Stomach (tissue), 9 donors: ENCODE results near the gene AKT1. TPM values are rescaled to one million over a fixed set of nuclear protein-coding genes. Genes with fewer than 3 reads are reported as not detected.
A peak's percentile ranks its signal among the peaks of the same experiment; 100 is the strongest.

Source experiments
- DNase-seq, 2 donors: peaks; one replicate each; pipeline versions ENCODE4 v3.0.0 to v3.0.0-alpha.2; 2013 to 2019
- H3K27ac ChIP-seq, 5 donors: fragments of 200-600 bp in 4 of 5; sonication (generic) in 4 of 5; one replicate each; pipeline ENCODE4 v1.5.1; 2013 to 2019; ENCODE audit warnings: mild to moderate bottlenecking in 1 of 5, moderate library complexity in 1 of 5
- H3K27me3 ChIP-seq, 3 donors: fragments of 200-600 bp; sonication (generic); one replicate each; pipeline ENCODE4 v1.5.1; 2017 to 2019; ENCODE audit warnings: mixed run types in 1 of 3
- H3K36me3 ChIP-seq, 4 donors: fragments of 200-600 bp; sonication (generic); 1 replicate in 3 of 4; 2 replicates in 1 of 4; pipeline ENCODE4 v1.5.1; 2016 to 2019
- H3K4me1 ChIP-seq, 4 donors: fragments of 200-600 bp; sonication (generic); one replicate each; pipeline ENCODE4 v1.5.1; 2016 to 2019
- H3K4me3 ChIP-seq, 4 donors: fragments of 200-600 bp; sonication (generic) in 3 of 4; one replicate each; pipeline ENCODE4 v1.5.1; 2016 to 2019; ENCODE audit warnings: mild to moderate bottlenecking in 1 of 4
- H3K9me3 ChIP-seq, 4 donors: fragments of 200-600 bp; sonication (generic); one replicate each; pipeline ENCODE4 v1.5.1; 2016 to 2019
- EP300 ChIP-seq: sonication (generic); formaldehyde crosslinking; IDR thresholded peaks from one replicate; pipeline ENCODE4 v1.6.1; 2017; ENCODE audit warnings: antibody characterized with exemption
- POLR2A ChIP-seq, 4 donors: fragments of 450-650 bp; IDR thresholded peaks; one replicate each; pipeline ENCODE4 v1.6.1; 2016; ENCODE audit warnings: antibody characterized with exemption in 4 of 4, control low read depth in 2 of 4, mild to moderate bottlenecking in 1 of 4, moderate library complexity in 1 of 4
- POLR2AphosphoS5 ChIP-seq, 3 donors: sonication (generic); formaldehyde crosslinking; IDR thresholded peaks; one replicate each; pipeline ENCODE4 v1.6.1; 2016; ENCODE audit warnings: antibody characterized with exemption in 3 of 3
- WGBS, 5 donors: extraction: QIAGEN DNeasy Blood & Tissue Kit in 3 of 5; methylation state at CpG; one replicate each; pipeline versions ENCODE4 v1.1.5 to v1.1.7; 2013 to 2018; 5-methylcytosine and 5-hydroxymethylcytosine counted together
- intact Hi-C: fragments of 100-400 bp; cut with DNase I; formaldehyde crosslinking; loops from one replicate; pipeline ENCODE4 v1.15.1; 2023; ENCODE audit warnings: low total_unique reads
- polyA plus RNA-seq, 3 donors: library from polyadenylated mRNA; stranded (reverse); fragments of 200-250 nt; gene quantifications; one replicate each; pipeline ENCODE4 v1.2.3, GENCODE V29; 2013
- total RNA-seq, 5 donors: library from RNA; depleted of rRNA; stranded (reverse); fragments of >200 nt; gene quantifications; one replicate each; pipeline versions ENCODE4 v1.1.0 to v1.2.3, GENCODE V29; 2014 to 2016
- TF ChIP-seq, protein P1 (sequence below), 7 experiments: fragments of 450-650 bp in 4 of 7; fragments of 200-600 bp in 3 of 7; sonication (generic) in 3 of 7; IDR thresholded peaks; one replicate each; pipeline ENCODE4 v1.5.1; 2016 to 2019; ENCODE audit warnings: antibody characterized with exemption in 7 of 7, control low read depth in 2 of 7, mild to moderate bottlenecking in 1 of 7
- donor health status: healthy with polysubstance abuse.
- donor health status: Bipolar disorder and iron deficiency.
- donor health status: healthy.

AKT1 gene
- total and polyA plus RNA-seq, 8 donors = 85.2 to 292 (median 113) TPM

DNA sequence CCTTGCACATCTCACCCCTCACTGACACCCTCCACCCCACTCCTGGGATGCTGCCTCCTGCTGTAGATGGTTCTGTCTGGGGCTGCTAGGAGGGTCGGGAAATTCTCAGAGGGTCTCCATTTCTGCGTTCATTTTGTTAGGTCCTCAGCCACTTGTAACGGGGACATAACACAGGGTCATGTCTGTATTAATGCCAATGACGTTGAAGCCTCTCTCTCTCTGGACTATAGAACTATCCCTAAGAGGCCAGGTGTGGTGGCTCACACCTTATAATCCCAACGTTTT is 28.0 kb downstream of the AKT1 start:
- no peak for DNase-seq
- H3K27ac ChIP-seq = peak overlapping the region in 1 of 5 donors; percentile 19
- H3K9me3 ChIP-seq = peaks cover 0 to 4% (median 0%) of the 10 kb centered on the region in 4 donors
- H3K4me1 ChIP-seq = peaks cover 14 to 25% (median 18%) of the 10 kb centered on the region in 4 donors
- intact Hi-C loops = no loop called here
- TF ChIP-seq POLR2A (IDR thresholded peaks at IDR 0.05) (no peak), POLR2AphosphoS5 (IDR thresholded peaks at IDR 0.05) (no peak), EP300 (no peak)
- TF ChIP-seq, protein P1, sequence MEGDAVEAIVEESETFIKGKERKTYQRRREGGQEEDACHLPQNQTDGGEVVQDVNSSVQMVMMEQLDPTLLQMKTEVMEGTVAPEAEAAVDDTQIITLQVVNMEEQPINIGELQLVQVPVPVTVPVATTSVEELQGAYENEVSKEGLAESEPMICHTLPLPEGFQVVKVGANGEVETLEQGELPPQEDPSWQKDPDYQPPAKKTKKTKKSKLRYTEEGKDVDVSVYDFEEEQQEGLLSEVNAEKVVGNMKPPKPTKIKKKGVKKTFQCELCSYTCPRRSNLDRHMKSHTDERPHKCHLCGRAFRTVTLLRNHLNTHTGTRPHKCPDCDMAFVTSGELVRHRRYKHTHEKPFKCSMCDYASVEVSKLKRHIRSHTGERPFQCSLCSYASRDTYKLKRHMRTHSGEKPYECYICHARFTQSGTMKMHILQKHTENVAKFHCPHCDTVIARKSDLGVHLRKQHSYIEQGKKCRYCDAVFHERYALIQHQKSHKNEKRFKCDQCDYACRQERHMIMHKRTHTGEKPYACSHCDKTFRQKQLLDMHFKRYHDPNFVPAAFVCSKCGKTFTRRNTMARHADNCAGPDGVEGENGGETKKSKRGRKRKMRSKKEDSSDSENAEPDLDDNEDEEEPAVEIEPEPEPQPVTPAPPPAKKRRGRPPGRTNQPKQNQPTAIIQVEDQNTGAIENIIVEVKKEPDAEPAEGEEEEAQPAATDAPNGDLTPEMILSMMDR (IDR thresholded peaks at IDR 0.05) = no peak
- WGBS, 5 donors = 73 to 84% (median 81%) methylated on average over 5 of the region's 5 CpGs
- H3K36me3 ChIP-seq = peaks cover 15 to 34% (median 32%) of the 10 kb centered on the region in 4 donors
- no peak overlapping the region for H3K4me3 ChIP-seq
- H3K27me3 ChIP-seq = no peaks in the 10 kb centered on the region

DNA sequence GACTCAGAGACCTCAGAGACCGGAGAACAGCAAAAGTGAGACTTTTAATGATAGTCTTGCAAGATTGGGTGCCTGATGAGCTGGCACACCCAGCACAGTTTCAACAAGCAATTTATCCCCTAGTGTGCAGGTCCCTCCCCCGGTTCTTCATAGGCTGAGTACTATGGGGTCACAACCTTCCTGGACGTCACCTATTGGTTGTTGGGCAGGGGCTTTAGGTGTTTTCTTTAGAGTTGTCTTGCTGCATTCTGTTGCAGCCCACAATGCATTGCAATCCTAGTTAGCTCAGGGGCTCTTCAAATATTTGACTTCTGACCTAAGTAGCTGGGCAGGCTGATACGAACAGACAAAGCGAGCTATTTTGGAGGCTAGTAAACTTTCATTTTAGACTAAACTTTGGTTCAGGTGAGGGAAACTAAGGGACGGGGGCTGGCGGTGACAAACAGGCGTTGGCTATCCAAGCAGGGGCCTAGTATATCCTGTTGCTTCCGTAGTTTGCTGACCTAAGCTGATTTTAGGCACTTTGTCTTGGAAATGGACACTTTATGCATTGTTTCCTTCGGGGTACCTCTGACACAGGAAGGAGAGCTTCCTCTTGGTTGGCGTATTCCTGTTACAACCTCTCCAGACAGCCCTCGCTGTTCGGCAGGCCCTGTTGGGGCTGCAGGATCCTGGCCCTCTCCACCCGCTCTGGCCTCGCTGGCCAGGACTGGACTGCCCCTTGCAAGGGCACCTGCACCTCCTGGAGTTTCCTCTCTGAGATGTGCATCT is 28.5 kb downstream of the AKT1 start:
- H3K9me3 ChIP-seq = peaks cover 0 to 4% (median 0%) of the 10 kb centered on the region in 4 donors
- H3K27me3 ChIP-seq = no peaks in the 10 kb centered on the region
- intact Hi-C loops = no loop called here
- H3K27ac ChIP-seq = peak overlapping the region in 1 of 5 donors; percentile 19
- H3K4me3 ChIP-seq = no peak overlapping the region
- H3K4me1 ChIP-seq = peaks cover 9 to 19% (median 13%) of the 10 kb centered on the region in 4 donors
- WGBS, 5 donors = 60 to 78% (median 68%) methylated on average over 15 of the region's 15 CpGs
- TF ChIP-seq POLR2A (IDR thresholded peaks at IDR 0.05) = no peak
- TF ChIP-seq EP300 = no peak
- TF ChIP-seq, protein P1 (IDR thresholded peaks at IDR 0.05) = no peak
- TF ChIP-seq POLR2AphosphoS5 (IDR thresholded peaks at IDR 0.05) = no peak
- no peak for DNase-seq
- peaks cover 10 to 33% (median 29%) of the 10 kb centered on the region in 4 donors for H3K36me3 ChIP-seq

DNA sequence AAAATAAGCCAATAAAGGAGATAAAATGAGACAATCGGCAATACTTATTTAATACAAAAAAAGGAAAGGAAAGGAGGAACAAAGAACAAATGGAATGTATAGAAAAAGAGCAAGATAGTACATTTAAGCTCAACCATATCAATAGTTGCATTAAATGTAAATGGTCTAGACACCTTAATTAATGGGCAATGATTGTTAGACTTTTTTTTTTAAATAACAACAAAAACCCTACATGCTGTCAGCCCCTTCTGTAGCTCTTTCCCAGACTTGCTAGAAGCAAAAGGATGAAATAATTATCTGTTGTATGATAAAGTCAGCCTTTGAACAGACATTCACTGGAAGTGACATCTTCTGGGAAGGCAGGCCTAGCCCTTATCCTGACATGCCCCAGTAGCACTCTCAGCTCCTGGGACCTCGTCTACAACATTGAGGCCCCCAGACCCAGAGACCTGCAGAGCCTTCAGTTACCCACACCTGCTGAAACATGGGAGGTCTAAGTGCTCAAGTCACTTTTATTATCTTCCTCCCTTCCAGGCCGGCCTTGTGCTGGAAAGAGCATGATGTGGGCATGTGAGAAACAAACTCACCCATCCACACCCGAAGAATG is 29.2 kb downstream of the AKT1 start:
- Histone ChIP-seq H3K27me3 (no peaks in the 10 kb centered on the region), H3K9me3 (peaks cover 0 to 4% (median 0%) of the 10 kb centered on the region in 4 donors), H3K27ac (no peak overlapping the region), H3K36me3 (peaks cover 7 to 33% (median 29%) of the 10 kb centered on the region in 4 donors), H3K4me3 (no peak overlapping the region), H3K4me1 (peaks cover 9 to 15% (median 10%) of the 10 kb centered on the region in 4 donors)
- TF ChIP-seq POLR2AphosphoS5 (IDR thresholded peaks at IDR 0.05) (no peak), POLR2A (IDR thresholded peaks at IDR 0.05) (no peak), EP300 (no peak)
- TF ChIP-seq, protein P1 (IDR thresholded peaks at IDR 0.05) = no peak
- intact Hi-C loops = no loop called here
- 86 to 98% (median 96%) methylated on average over 4 of the region's 4 CpGs for WGBS, 5 donors
- no peak for DNase-seq

DNA sequence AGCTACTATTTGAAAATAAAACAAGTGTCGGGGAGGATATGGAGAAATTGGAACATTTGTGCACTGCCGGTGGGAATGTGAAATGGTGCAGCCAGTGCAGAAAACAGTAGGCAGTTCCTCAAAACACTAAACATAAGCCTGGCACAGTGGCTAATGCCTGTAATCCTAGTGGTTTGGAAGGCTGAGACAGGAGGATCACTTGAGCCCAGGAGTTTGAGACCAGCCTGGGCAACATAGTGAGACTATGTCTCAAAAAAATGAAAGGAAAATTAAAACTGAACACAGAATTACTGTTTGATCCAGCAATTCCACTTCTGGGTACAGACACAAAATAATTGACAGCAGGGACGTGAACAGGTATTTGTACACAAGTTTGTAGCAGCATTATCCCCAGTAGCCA is 30.0 kb downstream of the AKT1 start:
- Histone ChIP-seq H3K36me3 (peaks cover 2 to 33% (median 29%) of the 10 kb centered on the region in 4 donors), H3K27me3 (no peaks in the 10 kb centered on the region), H3K4me3 (no peak overlapping the region), H3K27ac (no peak overlapping the region), H3K9me3 (no peaks in the 10 kb centered on the region), H3K4me1 (peaks cover 9 to 15% (median 10%) of the 10 kb centered on the region in 4 donors)
- DNase-seq = no peak
- TF ChIP-seq POLR2AphosphoS5 (IDR thresholded peaks at IDR 0.05) (no peak), POLR2A (IDR thresholded peaks at IDR 0.05) (no peak), EP300 (no peak)
- TF ChIP-seq, protein P1 (IDR thresholded peaks at IDR 0.05) = no peak
- 83 to 89% (median 84%) methylated on average over 3 of the region's 3 CpGs for WGBS, 5 donors
- intact Hi-C loops = no loop called here
